ENCODE data around the gene PAQR6.

DNA sequence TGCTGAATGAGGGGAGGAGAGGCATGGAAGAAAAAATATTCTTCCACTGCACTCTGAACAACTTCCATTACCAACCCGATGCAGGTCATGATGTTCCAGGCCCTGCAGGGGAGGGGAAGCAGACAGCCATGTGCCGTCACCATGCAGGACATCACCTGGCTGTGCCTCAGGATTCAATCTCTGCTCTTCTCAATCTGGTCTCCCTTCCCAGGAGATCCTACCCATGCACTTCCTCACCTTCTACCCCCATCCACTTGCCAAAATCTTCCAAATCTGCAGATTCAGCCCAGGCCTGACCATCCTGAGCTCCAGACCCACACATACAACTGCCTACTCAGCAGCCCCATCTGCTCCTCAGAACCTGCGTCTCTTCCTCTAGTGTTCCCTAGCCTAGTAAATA lies 5.8 kb upstream of the PAQR6 start:
- TF ChIP-seq POLR2A (IDR thresholded peaks at IDR 0.05) (no peak), CTCF (IDR thresholded peaks at IDR 0.05) (no peak), POLR2AphosphoS5 (IDR thresholded peaks at IDR 0.05) (no peak), EP300 (IDR thresholded peaks at IDR 0.05) (no peak)

Data from upper lobe of left lung (tissue), 4 donors.